ENCODE results near the gene PAPPA2. TPM values are rescaled to one million over a fixed set of nuclear protein-coding genes. Genes with fewer than 3 reads are reported as not detected.

Gene PAPPA2
- total and polyA plus RNA-seq, 10 of the 15 experiments (the other 5 are each of a cell fraction or from before 2014, with no cell fraction given): under 0.01 to 0.06 (median 0.03) TPM; not detected in 7

DNA sequence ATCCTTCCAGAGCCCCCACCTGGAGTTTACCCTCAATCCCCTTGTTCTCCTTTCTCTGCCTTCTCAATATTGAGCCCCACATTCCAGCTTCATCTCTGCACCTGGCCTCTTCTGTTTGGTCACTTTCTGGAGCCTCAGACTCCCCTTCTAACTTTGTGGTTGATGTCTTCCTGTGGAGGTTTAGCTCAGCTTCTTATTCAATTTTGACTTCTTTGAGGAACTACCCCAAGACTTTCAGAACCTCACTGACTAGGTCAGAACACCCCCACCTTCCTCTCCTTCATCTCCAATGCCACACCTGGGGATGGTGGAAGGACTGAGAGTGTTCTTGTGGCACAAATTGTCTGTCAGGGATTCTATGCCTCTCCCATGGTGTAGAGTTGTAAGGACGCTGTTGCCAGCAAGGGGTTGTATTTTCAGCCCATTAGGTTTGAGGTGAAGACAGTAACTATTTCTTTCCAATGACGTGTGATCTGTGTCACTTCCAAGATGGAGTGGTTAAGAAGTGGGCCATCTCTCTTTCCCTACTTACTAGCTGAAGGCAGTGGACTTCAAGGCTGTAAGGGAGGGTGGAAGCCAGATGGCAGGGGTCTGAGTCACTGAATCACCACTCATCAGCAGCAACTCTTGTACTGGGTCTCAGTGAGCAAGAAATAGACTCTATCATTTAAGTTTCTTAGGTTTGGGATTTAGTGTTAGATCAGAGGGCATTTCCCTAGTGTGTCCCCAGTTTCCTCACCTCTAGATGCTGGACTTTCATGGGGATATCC is 80.6 kb downstream of the PAPPA2 start:
- no TSS peak for BruUV-seq (replicated peaks)
- no peaks in the 10 kb centered on the region for H3K79me2 ChIP-seq (ENCODE audit: control insufficient read depth, insufficient read depth, low read length)
- FAIRE-seq: no peak
- 21% methylated on average over 2 of the region's 2 CpGs for WGBS (ENCODE audit: insufficient coverage, insufficient replicate concordance, low lambda C conversion rate, missing lambda C conversion rate)
- H3K4me1 ChIP-seq (ENCODE audit: control insufficient read depth, insufficient read depth, low read length): no peaks in the 10 kb centered on the region
- H3K9me3 ChIP-seq (replicated peaks; ENCODE audit: control insufficient read depth, insufficient read depth, low read length): no peaks in the 10 kb centered on the region
- no peak overlapping the region for H3K4me3 ChIP-seq
- no peaks in the 10 kb centered on the region for H3K36me3 ChIP-seq (ENCODE audit: control insufficient read depth in 2 of 2, insufficient read depth in 2 of 2, low read length in 1 of 2)
- no peak overlapping the region for H3K9ac ChIP-seq (ENCODE audit: control insufficient read depth, insufficient read depth, low read length)
- no peak overlapping the region for H3K27ac ChIP-seq (ENCODE audit: control insufficient read depth, insufficient read depth)
- intact Hi-C loops (cut with micrococcal nuclease; ENCODE audit: unreplicated experiment) (no loop called here), in situ Hi-C loops (cut with MboI) (no loop called here)
- no peaks in the 10 kb centered on the region for H4K20me1 ChIP-seq (ENCODE audit: control insufficient read depth, insufficient read depth)
- ChIA-PET CTCF (no interaction called here), POLR2A (no interaction called here), RAD21 (ENCODE audit: unreplicated experiment) (no interaction called here), SMC1A (ENCODE audit: uncharacterized antibody, unreplicated experiment) (interaction anchor here (1.5 kb wide), 1 partner anchor 14 kb away, joined by 3 read pairs; no protein-coding TSS in a partner anchor)
- H3K27me3 ChIP-seq (replicated peaks in 1 of 2; ENCODE audit: control insufficient read depth in 2 of 2, insufficient read depth in 2 of 2, low read length in 1 of 2): no peaks in the 10 kb centered on the region
- no peak for ATAC-seq
- no peak for DNase-seq (ENCODE audit: low read depth, low spot score)
- no peak overlapping the region for H3K4me2 ChIP-seq (ENCODE audit: control insufficient read depth, insufficient read depth)
- no peak for TF ChIP-seq REST (IDR thresholded peaks at IDR 0.05; ENCODE audit: low read depth, low read length)
- TF ChIP-seq BRCA1 (IDR thresholded peaks at IDR 0.05; ENCODE audit: low read depth, low read length): no peak
- no peak for TF ChIP-seq RCOR1 (conservative IDR thresholded peaks at IDR 0.05; ENCODE audit: low read depth, low read length)
- no peak for TF ChIP-seq RBBP5 (conservative IDR thresholded peaks at IDR 0.05)
- TF ChIP-seq, protein P1, sequence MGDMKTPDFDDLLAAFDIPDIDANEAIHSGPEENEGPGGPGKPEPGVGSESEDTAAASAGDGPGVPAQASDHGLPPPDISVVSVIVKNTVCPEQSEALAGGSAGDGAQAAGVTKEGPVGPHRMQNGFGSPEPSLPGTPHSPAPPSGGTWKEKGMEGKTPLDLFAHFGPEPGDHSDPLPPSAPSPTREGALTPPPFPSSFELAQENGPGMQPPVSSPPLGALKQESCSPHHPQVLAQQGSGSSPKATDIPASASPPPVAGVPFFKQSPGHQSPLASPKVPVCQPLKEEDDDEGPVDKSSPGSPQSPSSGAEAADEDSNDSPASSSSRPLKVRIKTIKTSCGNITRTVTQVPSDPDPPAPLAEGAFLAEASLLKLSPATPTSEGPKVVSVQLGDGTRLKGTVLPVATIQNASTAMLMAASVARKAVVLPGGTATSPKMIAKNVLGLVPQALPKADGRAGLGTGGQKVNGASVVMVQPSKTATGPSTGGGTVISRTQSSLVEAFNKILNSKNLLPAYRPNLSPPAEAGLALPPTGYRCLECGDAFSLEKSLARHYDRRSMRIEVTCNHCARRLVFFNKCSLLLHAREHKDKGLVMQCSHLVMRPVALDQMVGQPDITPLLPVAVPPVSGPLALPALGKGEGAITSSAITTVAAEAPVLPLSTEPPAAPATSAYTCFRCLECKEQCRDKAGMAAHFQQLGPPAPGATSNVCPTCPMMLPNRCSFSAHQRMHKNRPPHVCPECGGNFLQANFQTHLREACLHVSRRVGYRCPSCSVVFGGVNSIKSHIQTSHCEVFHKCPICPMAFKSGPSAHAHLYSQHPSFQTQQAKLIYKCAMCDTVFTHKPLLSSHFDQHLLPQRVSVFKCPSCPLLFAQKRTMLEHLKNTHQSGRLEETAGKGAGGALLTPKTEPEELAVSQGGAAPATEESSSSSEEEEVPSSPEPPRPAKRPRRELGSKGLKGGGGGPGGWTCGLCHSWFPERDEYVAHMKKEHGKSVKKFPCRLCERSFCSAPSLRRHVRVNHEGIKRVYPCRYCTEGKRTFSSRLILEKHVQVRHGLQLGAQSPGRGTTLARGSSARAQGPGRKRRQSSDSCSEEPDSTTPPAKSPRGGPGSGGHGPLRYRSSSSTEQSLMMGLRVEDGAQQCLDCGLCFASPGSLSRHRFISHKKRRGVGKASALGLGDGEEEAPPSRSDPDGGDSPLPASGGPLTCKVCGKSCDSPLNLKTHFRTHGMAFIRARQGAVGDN (IDR thresholded peaks at IDR 0.05): no peak
- TF ChIP-seq ZNF384 (IDR thresholded peaks at IDR 0.05; ENCODE audit: borderline replicate concordance, low read depth, low read length): no peak
- TF ChIP-seq CBX5 (IDR thresholded peaks at IDR 0.05; ENCODE audit: low read depth): no peak
- TF ChIP-seq, protein P2, sequence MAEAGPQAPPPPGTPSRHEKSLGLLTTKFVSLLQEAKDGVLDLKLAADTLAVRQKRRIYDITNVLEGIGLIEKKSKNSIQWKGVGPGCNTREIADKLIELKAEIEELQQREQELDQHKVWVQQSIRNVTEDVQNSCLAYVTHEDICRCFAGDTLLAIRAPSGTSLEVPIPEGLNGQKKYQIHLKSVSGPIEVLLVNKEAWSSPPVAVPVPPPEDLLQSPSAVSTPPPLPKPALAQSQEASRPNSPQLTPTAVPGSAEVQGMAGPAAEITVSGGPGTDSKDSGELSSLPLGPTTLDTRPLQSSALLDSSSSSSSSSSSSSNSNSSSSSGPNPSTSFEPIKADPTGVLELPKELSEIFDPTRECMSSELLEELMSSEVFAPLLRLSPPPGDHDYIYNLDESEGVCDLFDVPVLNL (IDR thresholded peaks at IDR 0.05; ENCODE audit: low read depth, low read length): no peak
- TF ChIP-seq MYC (IDR thresholded peaks at IDR 0.05; ENCODE audit: insufficient read depth, insufficient read length, insufficient replicate concordance, low read length, severe bottlenecking): no peak
- TF ChIP-seq ZBED1 (IDR thresholded peaks at IDR 0.05; ENCODE audit: borderline replicate concordance): no peak
- TF ChIP-seq USF1 (IDR thresholded peaks at IDR 0.05; ENCODE audit: borderline replicate concordance, extremely low read length, insufficient read depth, low read depth, low read length): no peak
- TF ChIP-seq RFX5 (IDR thresholded peaks at IDR 0.05; ENCODE audit: low read depth, low read length): no peak
- no peak for TF ChIP-seq IKZF1 (conservative IDR thresholded peaks at IDR 0.05)
- H2AFZ ChIP-seq (ENCODE audit: control insufficient read depth, low read depth, low read length): no peak overlapping the region
